Measurements from ENCODE around the gene ARHGAP1. TPM values are rescaled to one million over a fixed set of nuclear protein-coding genes. Genes with fewer than 3 reads are reported as not detected.

Gene ARHGAP1
- total and polyA plus RNA-seq, 2 of the 13 experiments (the other 11 are each of a cell fraction or from before 2014, with no cell fraction given) = 18.6 to 30.3 TPM

- H3K4me2 ChIP-seq (ENCODE audit: low read depth, low read length) = no peak overlapping the region
- BruUV-seq (replicated peaks) = no TSS peak
- H3K27me3 ChIP-seq (ENCODE audit: control insufficient read depth in 1 of 2, insufficient read depth in 2 of 2, low read length in 2 of 2) = no peaks in the 10 kb centered on the region
- no peaks in the 10 kb centered on the region for H3K79me2 ChIP-seq (ENCODE audit: insufficient read depth, low read length)
- in situ Hi-C loops (cut with HindIII; ENCODE audit: extremely low pct_ligation_motif_present, low pct_unique_long_range_greater_than_20kb) = no loop called here
- no peak overlapping the region for H3K4me3 ChIP-seq (replicated peaks in 1 of 3; ENCODE audit: insufficient read depth in 1 of 3, low read depth in 2 of 3, low read length in 3 of 3)
- H3K9me3 ChIP-seq (ENCODE audit: low read length) = no peaks in the 10 kb centered on the region
- ChIA-PET POLR2A (no interaction called here), CTCF (ENCODE audit: low intra/inter-chr PET ratio, low total read pairs) (no interaction called here)
- DNase-seq (ENCODE audit: low spot score) = no peak
- H3K9ac ChIP-seq (ENCODE audit: insufficient read depth, low read depth, low read length) = no peak overlapping the region
- peaks cover 36 to 88% of the 10 kb centered on the region in 2 experiments for H3K36me3 ChIP-seq (replicated peaks in 1 of 2; ENCODE audit: control insufficient read depth in 1 of 2, insufficient read depth in 2 of 2, low read length in 2 of 2)
- no peak for FAIRE-seq
- H3K27ac ChIP-seq (ENCODE audit: extremely low read length, insufficient read depth, low read length) = no peak overlapping the region
- no peaks in the 10 kb centered on the region for H4K20me1 ChIP-seq (ENCODE audit: insufficient read depth, low read length)
- no peaks in the 10 kb centered on the region for H3K4me1 ChIP-seq (ENCODE audit: insufficient read depth, low read length)
- ATAC-seq = no peak
- H2AFZ ChIP-seq (ENCODE audit: low read length) = no peak overlapping the region
- intact Hi-C loops (cut with micrococcal nuclease; ENCODE audit: unreplicated experiment) = no loop called here
- TF ChIP-seq HNRNPUL1 (IDR thresholded peaks at IDR 0.05; ENCODE audit: low read depth, low read length) (no peak), ZBTB7A (CRISPR knock-in tag; IDR thresholded peaks at IDR 0.05) (no peak), DMTF1 (CRISPR knock-in tag; IDR thresholded peaks at IDR 0.05) (no peak), FIP1L1 (IDR thresholded peaks at IDR 0.05; ENCODE audit: borderline replicate concordance, insufficient read depth, low read depth, low read length) (no peak), ZNF441 (CRISPR knock-in tag; IDR thresholded peaks at IDR 0.05; ENCODE audit: borderline replicate concordance) (no peak), HOXD1 (CRISPR knock-in tag; IDR thresholded peaks at IDR 0.05) (no peak), ZMYM4 (CRISPR knock-in tag; IDR thresholded peaks at IDR 0.05) (no peak), DDIT3 (CRISPR knock-in tag; IDR thresholded peaks at IDR 0.05) (no peak), ATF7 (IDR thresholded peaks at IDR 0.05) (no peak), ATF7 (CRISPR knock-in tag; IDR thresholded peaks at IDR 0.05) (no peak), ZNF326 (CRISPR knock-in tag; IDR thresholded peaks at IDR 0.05; ENCODE audit: borderline replicate concordance) (no peak), ELF4 (CRISPR knock-in tag; IDR thresholded peaks at IDR 0.05; ENCODE audit: borderline replicate concordance) (no peak), ZNF432 (CRISPR knock-in tag; IDR thresholded peaks at IDR 0.05; ENCODE audit: borderline replicate concordance) (no peak), ZNF558 (CRISPR knock-in tag; IDR thresholded peaks at IDR 0.05; ENCODE audit: borderline replicate concordance) (no peak), ZNF720 (CRISPR knock-in tag; IDR thresholded peaks at IDR 0.05) (no peak), ARNT (IDR thresholded peaks at IDR 0.05) (no peak), ZNF781 (CRISPR knock-in tag; IDR thresholded peaks at IDR 0.05; ENCODE audit: borderline replicate concordance, not compliant biosample characterization) (no peak), TBP (CRISPR knock-in tag; IDR thresholded peaks at IDR 0.05) (no peak)
- TF ChIP-seq, protein P1, sequence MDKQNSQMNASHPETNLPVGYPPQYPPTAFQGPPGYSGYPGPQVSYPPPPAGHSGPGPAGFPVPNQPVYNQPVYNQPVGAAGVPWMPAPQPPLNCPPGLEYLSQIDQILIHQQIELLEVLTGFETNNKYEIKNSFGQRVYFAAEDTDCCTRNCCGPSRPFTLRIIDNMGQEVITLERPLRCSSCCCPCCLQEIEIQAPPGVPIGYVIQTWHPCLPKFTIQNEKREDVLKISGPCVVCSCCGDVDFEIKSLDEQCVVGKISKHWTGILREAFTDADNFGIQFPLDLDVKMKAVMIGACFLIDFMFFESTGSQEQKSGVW (CRISPR knock-in tag; IDR thresholded peaks at IDR 0.05; ENCODE audit: borderline replicate concordance) = no peak
These were observed 38.6 kb downstream of the ARHGAP1 start for GRCh38 chr11:46661836-46662235.

All from HepG2 (cell line).